Measurements from ENCODE around the gene KCNQ1.
A peak's percentile ranks its signal among the peaks of the same experiment; 100 is the strongest.

Gene KCNQ1

DNA sequence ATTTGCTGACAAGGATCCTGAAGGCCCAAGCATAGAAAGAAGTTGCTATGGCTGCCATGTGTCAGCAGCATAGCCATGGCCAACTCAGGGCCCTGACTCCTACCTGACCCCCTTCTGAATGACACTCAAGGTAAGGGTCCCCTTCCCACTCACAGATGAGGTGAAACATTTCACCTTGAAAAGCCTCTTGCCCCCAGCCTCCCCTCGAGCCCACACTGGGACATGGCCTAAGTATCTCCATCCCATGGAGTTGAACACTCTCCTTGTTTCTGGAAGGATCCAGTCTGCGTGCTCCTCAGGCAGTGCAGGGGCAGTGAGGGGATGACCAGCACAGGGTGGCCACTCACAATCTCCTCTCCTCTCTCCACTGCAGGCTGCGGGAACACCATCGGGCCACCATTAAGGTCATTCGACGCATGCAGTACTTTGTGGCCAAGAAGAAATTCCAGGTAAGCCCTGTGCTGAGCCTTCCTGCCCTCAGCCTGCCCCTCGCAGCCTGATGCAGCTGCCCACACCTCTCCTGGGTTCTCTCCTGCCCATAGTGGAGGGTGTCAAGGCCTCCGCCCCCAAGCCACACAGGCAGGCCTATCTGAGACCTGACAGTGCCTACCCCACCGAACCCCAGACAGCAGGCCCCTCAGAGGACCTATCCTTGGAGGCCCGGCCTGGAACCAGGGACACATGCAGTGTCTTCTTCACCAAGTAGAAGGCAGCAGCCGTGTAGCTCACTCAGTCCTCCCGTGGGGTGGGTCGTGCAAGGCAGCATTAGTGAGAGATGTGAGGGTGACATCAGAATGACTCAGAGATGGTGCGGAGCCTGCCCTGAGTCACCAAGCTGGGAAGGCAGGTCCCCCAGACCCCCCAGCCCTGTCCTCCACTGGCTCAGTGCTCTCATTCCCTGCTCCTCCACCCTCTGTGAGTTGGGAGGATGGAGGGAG lies 323.9 kb downstream of the KCNQ1 start:
- H3K27me3 ChIP-seq (ENCODE audit: insufficient read depth, low read length, poor library complexity), result peaks cover 20% of the 10 kb centered on the region
- no peak overlapping the region for H3K4me2 ChIP-seq (ENCODE audit: insufficient read depth, low read length)
- no peak overlapping the region for H3K9ac ChIP-seq (ENCODE audit: low read depth, low read length)
- H3K79me2 ChIP-seq (ENCODE audit: insufficient read depth, low read length), result no peaks in the 10 kb centered on the region
- ATAC-seq (ENCODE audit: insufficient read depth, low read depth) (no peak), DNase-seq (no peak)
- H3K36me3 ChIP-seq (ENCODE audit: insufficient read depth, low read length), result no peaks in the 10 kb centered on the region
- no peak overlapping the region for H2AFZ ChIP-seq (ENCODE audit: low read depth, low read length)
- H4K20me1 ChIP-seq (ENCODE audit: insufficient read depth, low read length), result peaks cover 15% of the 10 kb centered on the region
- no peak overlapping the region for H3K4me3 ChIP-seq (ENCODE audit: low read depth in 1 of 2, low read length in 2 of 2)
- TF ChIP-seq, protein P1, sequence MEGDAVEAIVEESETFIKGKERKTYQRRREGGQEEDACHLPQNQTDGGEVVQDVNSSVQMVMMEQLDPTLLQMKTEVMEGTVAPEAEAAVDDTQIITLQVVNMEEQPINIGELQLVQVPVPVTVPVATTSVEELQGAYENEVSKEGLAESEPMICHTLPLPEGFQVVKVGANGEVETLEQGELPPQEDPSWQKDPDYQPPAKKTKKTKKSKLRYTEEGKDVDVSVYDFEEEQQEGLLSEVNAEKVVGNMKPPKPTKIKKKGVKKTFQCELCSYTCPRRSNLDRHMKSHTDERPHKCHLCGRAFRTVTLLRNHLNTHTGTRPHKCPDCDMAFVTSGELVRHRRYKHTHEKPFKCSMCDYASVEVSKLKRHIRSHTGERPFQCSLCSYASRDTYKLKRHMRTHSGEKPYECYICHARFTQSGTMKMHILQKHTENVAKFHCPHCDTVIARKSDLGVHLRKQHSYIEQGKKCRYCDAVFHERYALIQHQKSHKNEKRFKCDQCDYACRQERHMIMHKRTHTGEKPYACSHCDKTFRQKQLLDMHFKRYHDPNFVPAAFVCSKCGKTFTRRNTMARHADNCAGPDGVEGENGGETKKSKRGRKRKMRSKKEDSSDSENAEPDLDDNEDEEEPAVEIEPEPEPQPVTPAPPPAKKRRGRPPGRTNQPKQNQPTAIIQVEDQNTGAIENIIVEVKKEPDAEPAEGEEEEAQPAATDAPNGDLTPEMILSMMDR (IDR thresholded peaks at IDR 0.05; ENCODE audit: borderline replicate concordance, extremely low read depth, low read length, poor library complexity, severe bottlenecking), result no peak
- TF ChIP-seq EZH2 (IDR thresholded peaks at IDR 0.05; ENCODE audit: borderline replicate concordance, low read depth, low read length, severe bottlenecking), result no peak
- H3K4me1 ChIP-seq (ENCODE audit: insufficient read depth, low read length), result no peaks in the 10 kb centered on the region
- H3K27ac ChIP-seq (ENCODE audit: low read length), result no peak overlapping the region
- H3K9me3 ChIP-seq (ENCODE audit: insufficient read depth, low read length, severe bottlenecking), result no peaks in the 10 kb centered on the region

DNA sequence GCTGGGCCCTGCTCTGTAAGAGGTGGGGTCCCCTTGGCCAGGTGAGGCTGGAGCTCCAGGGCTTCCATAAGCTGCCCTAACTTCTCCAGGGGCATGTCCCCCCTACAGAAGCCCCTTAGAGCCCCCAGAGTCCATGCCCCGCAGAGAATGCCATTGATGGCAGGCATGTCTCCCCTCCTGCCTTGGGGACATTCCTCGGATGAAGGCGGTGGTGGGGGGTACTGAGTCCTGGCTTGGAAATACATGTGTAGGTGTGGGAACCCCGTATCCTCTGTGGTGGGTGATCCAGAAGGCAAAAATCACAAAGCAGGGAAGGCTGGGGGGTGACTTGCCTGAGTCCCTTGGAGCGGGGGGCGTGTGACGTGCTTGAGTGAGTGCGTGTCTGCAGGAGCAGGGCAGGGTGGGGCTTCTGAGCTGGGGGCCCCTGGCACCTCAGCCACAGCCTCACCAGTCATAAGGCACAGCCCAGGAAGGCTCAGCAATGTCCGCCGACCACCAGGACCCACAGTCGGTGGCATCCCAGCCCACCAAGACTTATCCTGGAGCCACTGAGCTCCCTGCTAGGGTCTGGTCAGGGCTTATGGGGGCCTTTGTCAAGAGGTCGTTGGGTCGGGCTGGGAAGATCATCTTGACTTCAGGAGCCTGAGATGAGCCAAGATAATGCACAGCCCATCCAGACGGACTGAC lies 324.7 kb downstream of the KCNQ1 start:
- no peak overlapping the region for H2AFZ ChIP-seq (ENCODE audit: low read depth, low read length)
- TF ChIP-seq, protein P1 (IDR thresholded peaks at IDR 0.05; ENCODE audit: borderline replicate concordance, extremely low read depth, low read length, poor library complexity, severe bottlenecking), result no peak
- no peak for TF ChIP-seq EZH2 (IDR thresholded peaks at IDR 0.05; ENCODE audit: borderline replicate concordance, low read depth, low read length, severe bottlenecking)
- H3K4me2 ChIP-seq (ENCODE audit: insufficient read depth, low read length), result no peak overlapping the region
- no peaks in the 10 kb centered on the region for H3K79me2 ChIP-seq (ENCODE audit: insufficient read depth, low read length)
- H3K27ac ChIP-seq (ENCODE audit: low read length), result no peak overlapping the region
- no peak overlapping the region for H3K4me3 ChIP-seq (ENCODE audit: low read depth in 1 of 2, low read length in 2 of 2)
- ATAC-seq (ENCODE audit: insufficient read depth, low read depth) (no peak), DNase-seq (no peak)
- no peaks in the 10 kb centered on the region for H3K9me3 ChIP-seq (ENCODE audit: insufficient read depth, low read length, severe bottlenecking)
- H4K20me1 ChIP-seq (ENCODE audit: insufficient read depth, low read length), result peaks cover 21% of the 10 kb centered on the region
- H3K36me3 ChIP-seq (ENCODE audit: insufficient read depth, low read length), result no peaks in the 10 kb centered on the region
- peaks cover 28% of the 10 kb centered on the region for H3K27me3 ChIP-seq (ENCODE audit: insufficient read depth, low read length, poor library complexity)
- H3K9ac ChIP-seq (ENCODE audit: low read depth, low read length), result no peak overlapping the region
- H3K4me1 ChIP-seq (ENCODE audit: insufficient read depth, low read length), result no peaks in the 10 kb centered on the region

DNA sequence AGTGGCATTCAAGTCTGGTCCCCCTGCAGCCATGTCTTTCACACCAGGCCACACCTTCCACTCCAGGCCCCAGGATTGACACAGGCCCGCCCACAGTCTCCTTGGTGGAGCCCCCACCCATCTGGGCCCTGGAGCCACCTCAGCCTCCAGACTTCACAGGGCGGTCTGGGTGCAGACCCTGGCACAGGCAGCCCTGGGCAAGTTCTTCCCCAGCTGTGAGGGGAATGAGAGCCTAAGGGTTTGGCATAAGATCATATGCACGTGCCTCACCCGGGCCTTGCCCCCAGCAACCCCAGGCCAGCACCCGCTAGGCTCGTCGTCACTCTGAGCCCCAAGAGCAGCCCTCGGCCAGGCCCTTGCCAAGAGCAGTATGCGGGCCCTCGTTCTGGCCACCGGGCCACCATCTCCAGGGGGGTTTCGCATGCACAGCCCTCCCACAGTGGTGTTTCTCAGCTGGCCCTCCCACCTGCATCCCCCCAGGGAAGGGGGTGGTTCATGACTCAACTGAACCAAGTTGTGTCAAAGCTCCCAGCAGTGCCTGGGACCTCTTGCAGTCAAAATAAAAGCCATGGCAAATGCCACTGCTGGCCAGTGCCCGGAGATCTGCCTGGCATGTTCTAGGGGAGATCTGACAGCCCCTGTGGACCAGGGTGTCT lies 325.4 kb downstream of the KCNQ1 start:
- no peak overlapping the region for H3K4me2 ChIP-seq (ENCODE audit: insufficient read depth, low read length)
- peak; percentile 2 for DNase-seq
- peaks cover 24% of the 10 kb centered on the region for H4K20me1 ChIP-seq (ENCODE audit: insufficient read depth, low read length)
- H3K27ac ChIP-seq (ENCODE audit: low read length), result no peak overlapping the region
- no peak overlapping the region for H3K9ac ChIP-seq (ENCODE audit: low read depth, low read length)
- no peak overlapping the region for H3K4me3 ChIP-seq (ENCODE audit: low read depth in 1 of 2, low read length in 2 of 2)
- peaks cover under 1% of the 10 kb centered on the region; the same call in 1 of the 2 replicates for H3K4me1 ChIP-seq (ENCODE audit: insufficient read depth, low read length)
- H2AFZ ChIP-seq (ENCODE audit: low read depth, low read length), result no peak overlapping the region
- H3K9me3 ChIP-seq (ENCODE audit: insufficient read depth, low read length, severe bottlenecking), result no peaks in the 10 kb centered on the region
- no peaks in the 10 kb centered on the region for H3K79me2 ChIP-seq (ENCODE audit: insufficient read depth, low read length)
- ATAC-seq (ENCODE audit: insufficient read depth, low read depth), result no peak
- TF ChIP-seq, protein P1 (IDR thresholded peaks at IDR 0.05; ENCODE audit: borderline replicate concordance, extremely low read depth, low read length, poor library complexity, severe bottlenecking), result no peak
- no peak for TF ChIP-seq EZH2 (IDR thresholded peaks at IDR 0.05; ENCODE audit: borderline replicate concordance, low read depth, low read length, severe bottlenecking)
- H3K36me3 ChIP-seq (ENCODE audit: insufficient read depth, low read length), result no peaks in the 10 kb centered on the region
- peaks cover 29% of the 10 kb centered on the region for H3K27me3 ChIP-seq (ENCODE audit: insufficient read depth, low read length, poor library complexity)
